GM18520 (cell line): ENCODE measurements around the gene PRICKLE2.

ENCODE experiments used
- ATAC-seq: cut with Tn5 transposase; IDR thresholded peaks from one replicate; pipeline ENCODE4 v1.9.1; 2021; ENCODE audit not compliant: unreplicated experiment

The PRICKLE2 gene

DNA sequence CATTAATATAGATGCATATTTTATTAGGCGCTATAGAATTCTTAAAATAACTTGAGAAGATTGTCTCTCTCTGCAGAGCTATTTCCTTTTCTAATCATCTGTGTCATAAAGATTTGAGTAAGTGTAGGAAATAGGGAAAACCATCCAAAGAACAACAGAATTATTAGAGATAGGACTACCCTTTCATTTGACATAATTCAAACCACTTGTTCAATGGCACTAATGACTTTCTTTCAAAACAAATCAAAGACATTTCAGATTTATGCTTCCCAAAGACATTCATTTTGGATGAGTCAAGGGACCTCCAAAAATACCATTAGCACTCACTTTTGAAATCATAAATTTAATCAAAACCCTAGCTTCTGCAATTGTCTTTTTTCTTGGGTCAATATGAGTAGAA is 29.5 kb downstream of the PRICKLE2 start:
- no peak for ATAC-seq

- no peak for ATAC-seq
These were observed 33.4 kb downstream of the PRICKLE2 start for GRCh38 chr3:64191822-64192221.

GRCh38 chr3:64190517-64191515 is 34.5 kb downstream of the PRICKLE2 start:
- ATAC-seq: no peak

DNA sequence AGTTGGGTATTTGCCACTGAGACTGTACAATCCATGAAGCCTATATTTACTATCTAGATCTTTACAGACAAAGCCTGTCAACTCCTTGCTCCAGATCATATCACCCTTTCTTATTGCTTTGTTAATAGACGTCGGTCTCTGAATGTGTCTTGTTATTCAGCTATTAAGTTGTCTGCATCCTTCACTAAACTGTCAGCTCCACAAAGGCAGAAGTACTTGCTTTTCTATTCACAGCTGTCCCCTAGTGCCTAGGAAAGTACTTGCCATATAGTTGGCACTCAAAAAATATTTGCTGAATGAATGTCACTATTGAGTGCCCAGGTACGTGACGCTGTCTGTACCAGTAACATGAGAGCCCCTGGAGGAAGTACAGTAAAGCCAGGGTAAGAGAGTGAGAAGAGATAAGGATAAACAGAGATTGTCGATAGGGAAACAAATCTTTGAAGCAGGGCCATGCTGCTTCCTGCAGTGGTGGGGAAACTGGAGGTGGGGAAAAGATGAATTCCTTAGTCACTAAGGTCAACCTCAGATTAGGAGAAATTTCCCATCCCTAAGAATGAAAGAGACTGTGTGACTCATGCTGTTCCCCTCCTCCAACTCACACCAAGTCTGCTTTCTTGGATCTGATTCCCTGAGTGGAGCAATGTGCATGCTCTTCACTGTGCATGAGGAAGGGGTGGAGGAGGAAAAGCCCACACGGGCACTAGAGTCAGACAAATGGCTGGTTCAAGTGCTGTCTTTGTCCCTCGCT is 36.3 kb downstream of the PRICKLE2 start:
- ATAC-seq: no peak

DNA sequence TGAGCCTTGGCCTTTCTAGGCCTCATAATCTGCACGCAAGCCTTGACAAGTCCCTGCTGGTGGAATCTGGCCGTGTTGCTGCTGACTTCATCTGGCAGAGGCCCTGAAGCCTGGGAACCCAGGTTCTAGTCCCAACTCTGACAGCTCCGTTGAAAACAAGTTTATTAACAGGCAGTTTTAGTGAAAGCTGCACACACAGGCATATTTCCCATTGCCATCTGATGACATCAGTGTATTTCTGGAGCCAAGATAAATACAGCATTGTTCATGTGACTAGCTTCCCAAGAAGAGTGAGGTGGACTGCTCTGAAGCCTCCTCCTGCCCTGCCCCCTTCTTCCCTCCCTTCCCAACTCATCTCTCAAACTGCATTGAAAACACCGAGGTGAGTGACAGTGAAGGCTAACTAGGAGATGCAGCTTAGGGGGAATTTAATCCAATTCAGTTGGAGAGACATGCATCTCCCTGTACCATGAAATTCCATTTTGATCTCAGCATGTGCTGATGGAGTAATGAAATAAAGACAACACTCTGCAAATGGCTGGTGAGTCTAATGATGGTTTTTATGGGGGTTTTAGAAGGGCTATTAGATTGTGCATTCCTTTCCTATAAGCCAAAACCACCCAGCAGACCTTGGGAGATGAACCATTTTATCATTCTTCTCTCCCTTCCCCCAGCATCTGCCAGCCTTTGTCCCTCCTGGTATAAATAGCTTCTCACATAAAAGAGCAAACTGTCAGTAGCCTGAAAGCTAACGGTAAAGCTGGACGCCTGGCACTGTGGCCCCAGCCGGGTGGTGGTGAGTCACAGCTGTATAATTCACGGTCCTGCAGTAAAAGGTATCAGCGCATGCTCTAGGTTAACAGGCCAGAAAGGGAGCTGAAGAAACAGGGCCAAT is 38.0 kb downstream of the PRICKLE2 start:
- ATAC-seq: no peak

DNA sequence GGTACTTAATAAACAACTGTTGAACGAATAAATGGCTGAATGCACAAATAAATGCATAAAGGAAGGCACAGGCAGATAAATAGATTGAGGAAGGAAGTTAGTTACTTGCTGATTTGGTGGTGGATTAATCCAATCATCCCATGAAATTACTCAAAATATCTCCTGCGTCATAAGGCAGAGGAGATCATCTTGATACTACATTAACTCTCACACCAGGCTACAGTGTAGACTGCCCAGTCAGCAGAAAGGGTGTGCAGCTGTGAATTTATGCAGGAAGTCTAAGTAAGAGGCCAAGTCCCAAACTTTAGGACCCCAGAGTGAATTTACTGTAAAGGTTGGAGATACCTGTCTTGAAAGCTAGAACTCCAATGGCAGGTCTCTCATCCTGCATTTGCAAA is 38.6 kb downstream of the PRICKLE2 start:
- ATAC-seq: no peak

- no peak for ATAC-seq
These were observed 39.8 kb downstream of the PRICKLE2 start for GRCh38 chr3:64185436-64185835.

GRCh38 chr3:64184621-64185020 is 40.6 kb downstream of the PRICKLE2 start:
- ATAC-seq: no peak

- ATAC-seq: no peak
These were observed 45.4 kb downstream of the PRICKLE2 start for GRCh38 chr3:64179860-64180259.

DNA sequence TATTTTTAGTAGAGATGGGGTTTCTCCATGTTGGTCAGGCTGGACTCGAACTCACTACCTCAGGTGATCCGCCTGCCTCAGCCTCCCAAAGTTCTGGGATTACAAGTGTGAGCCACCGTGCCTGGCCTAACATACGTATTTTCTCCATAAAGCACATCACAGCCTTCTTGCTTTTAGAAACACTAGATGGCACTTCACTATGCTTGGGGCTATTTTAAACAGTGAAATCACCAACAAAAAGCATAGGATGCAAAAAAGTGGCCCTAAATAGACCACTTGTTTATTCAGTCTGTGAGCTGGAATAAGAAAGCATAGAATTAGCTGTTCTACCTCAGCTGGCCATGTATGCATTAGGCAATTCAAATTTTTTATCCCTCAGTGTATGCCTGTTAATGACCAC is 46.0 kb downstream of the PRICKLE2 start:
- no peak for ATAC-seq

- ATAC-seq: no peak
These were observed 46.8 kb downstream of the PRICKLE2 start for GRCh38 chr3:64178419-64178818.

DNA sequence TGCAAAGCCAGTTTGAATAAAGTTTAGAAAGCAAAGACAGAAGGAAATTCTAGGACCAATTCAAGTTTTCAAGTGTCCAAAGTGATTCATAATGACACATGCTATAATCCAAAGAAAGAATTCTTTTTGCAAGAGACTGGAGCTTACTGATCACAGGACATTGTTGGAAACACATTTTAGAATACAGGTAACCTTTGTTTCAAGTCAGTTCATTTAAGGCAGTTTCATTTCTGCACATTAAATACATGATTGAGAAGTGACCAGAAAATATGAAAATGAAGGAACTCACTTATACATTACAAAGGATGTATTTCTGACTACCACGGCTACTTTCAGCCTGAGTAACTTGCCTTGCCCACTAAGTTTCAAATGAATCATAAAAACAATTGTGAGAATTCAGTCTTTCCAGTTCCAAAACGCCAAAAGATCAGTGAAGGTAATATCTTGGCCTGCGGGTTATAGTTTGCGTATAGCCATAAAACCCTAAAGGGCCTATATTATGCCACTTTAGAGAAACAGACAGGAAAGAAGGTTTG is 48.7 kb downstream of the PRICKLE2 start:
- peak; percentile 42 for ATAC-seq

DNA sequence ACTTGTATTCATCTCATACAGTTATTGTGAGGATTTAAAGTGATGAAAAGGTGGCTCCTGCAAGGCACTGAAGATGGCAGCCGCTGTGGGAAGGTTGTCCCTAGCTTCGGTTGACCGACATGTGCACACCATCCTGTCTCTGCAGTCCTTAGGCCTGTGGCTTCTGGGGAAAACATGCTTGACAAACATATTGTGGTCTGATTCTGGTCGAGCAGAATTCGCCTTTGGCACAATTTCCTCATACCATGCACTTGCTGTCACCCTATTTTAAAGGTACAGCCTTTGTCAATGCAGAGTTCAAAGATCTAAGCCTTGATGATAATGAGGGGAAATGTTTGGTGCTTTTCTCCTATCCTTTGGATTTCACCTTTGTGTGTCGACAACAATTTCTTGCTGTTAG is 50.9 kb downstream of the PRICKLE2 start:
- no peak for ATAC-seq

GRCh38 chr3:64173563-64173962 is 51.7 kb downstream of the PRICKLE2 start:
- ATAC-seq: no peak

GRCh38 chr3:64170270-64170669 is 55.0 kb downstream of the PRICKLE2 start:
- ATAC-seq: no peak

DNA sequence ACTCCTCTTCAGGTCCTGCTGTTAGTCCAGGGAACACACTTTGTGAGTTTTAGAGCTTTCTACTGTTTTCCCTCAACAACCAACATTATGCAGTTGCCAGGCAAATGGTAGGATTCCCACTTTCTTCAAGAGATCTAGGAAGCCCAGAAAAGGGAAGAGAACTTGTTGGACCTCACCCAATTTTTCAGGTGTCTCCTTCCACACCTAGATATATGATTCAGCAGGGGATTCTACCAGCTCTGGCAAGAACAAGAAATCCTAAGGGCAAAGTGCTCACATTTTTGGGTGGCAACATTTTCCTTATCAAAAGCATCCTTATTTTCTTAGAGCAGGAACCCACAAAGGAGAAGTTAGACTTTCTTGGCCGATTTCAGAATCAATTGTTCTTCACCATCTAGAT is 57.4 kb downstream of the PRICKLE2 start:
- ATAC-seq: no peak

GRCh38 chr3:64167351-64167750 is 57.9 kb downstream of the PRICKLE2 start:
- ATAC-seq: no peak

DNA sequence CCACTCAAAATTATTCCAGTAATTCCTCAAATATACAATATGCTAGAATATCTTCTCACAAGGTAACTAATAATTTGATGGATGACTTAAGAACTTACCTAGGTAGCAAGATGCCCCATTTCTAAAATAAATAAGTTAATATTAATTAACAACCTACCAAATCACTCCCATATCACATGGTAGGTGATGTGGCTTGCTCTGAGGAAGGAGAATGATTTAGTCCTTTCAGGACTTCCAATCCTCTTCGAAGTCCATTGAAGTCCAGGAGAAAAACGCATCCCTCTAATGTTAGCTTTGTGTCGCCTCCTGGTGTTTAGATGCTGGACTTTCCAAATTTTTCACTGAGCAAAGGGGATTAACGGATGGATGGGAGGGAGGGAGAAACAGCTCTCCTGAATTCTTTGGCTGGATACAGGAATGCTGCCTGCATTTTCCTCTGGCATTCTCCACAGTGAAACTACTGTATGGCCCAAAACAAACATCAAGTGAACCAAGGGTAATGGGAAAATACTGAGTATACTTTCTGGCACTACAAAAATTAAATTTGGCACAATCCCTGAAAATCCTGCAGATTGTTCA is 58.6 kb downstream of the PRICKLE2 start:
- ATAC-seq: no peak

- ATAC-seq: no peak
These were observed 60.9 kb downstream of the PRICKLE2 start for GRCh38 chr3:64164349-64164748.

DNA sequence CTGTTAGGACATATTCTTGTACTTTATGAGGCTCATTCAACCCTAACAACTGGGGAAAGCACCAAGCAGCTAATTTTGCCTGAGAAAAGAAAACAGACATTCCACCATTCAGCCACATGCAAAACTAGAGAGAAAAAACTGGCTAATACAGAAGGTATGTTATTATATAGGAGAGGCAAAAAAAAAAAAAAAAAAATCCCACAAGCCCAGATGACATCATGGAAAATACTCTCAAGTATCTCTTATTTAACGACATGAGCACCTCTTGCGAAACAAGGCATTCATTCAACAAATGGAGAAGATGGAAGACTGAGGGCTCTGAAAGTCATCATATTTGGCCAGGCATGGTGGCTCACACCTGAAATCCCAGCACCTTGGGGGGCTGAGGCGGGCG is 61.5 kb downstream of the PRICKLE2 start:
- no peak for ATAC-seq
